BLaER1 (cell line): Measurements from ENCODE around the gene RBAK.
"Not testable (repeated sequence)": the region's sequence is repeated elsewhere in the genome, so short reads cannot be mapped to it uniquely, and the experiment has no call there.

ENCODE experiments used
- H3K27ac ChIP-seq: shearing (Covaris generic); formaldehyde crosslinking; 2 replicates; pipeline ENCODE4 v1.8.1; 2022
- H3K27me3 ChIP-seq: shearing (Covaris generic); formaldehyde crosslinking; 2 replicates; pipeline ENCODE4 v1.8.1; 2022
- H3K36me3 ChIP-seq: shearing (Covaris generic); formaldehyde crosslinking; 2 replicates; pipeline ENCODE4 v1.8.1; 2022
- H3K4me1 ChIP-seq: shearing (Covaris generic); formaldehyde crosslinking; 2 replicates; pipeline ENCODE4 v1.8.1; 2022
- H3K4me2 ChIP-seq: shearing (Covaris generic); formaldehyde crosslinking; 2 replicates; pipeline ENCODE4 v1.8.1; 2022
- H3K4me3 ChIP-seq: shearing (Covaris generic); formaldehyde crosslinking; 2 replicates; pipeline ENCODE4 v1.8.1; 2022
- H3K9ac ChIP-seq: shearing (Covaris generic); formaldehyde crosslinking; 2 replicates; pipeline ENCODE4 v1.8.1; 2022
- H3K9me3 ChIP-seq: shearing (Covaris generic); formaldehyde crosslinking; 2 replicates; pipeline ENCODE4 v1.8.1; 2022
- H4K20me1 ChIP-seq: shearing (Covaris generic); formaldehyde crosslinking; 2 replicates; pipeline ENCODE4 v1.8.1; 2022
- Cebpa-rat ChIP-seq: shearing (Covaris generic); IDR thresholded peaks from 2 replicates; pipeline ENCODE4 v1.8.1; 2022

RBAK gene

GRCh38 chr7:5020098-5020497, 25.6 kb upstream of the RBAK start:
- no peak overlapping the region for H3K27ac ChIP-seq
- peaks cover 50% of the 10 kb centered on the region for H3K9me3 ChIP-seq
- no peak overlapping the region for H3K4me2 ChIP-seq
- no peaks in the 10 kb centered on the region for H3K4me1 ChIP-seq
- no peaks in the 10 kb centered on the region for H4K20me1 ChIP-seq
- H3K4me3 ChIP-seq = no peak overlapping the region
- peaks cover 69% of the 10 kb centered on the region for H3K36me3 ChIP-seq
- H3K9ac ChIP-seq = no peak overlapping the region
- TF ChIP-seq Cebpa-rat = no peak
- H3K27me3 ChIP-seq = no peaks in the 10 kb centered on the region

GRCh38 chr7:5020976-5021550, 24.6 kb upstream of the RBAK start:
- not testable (repeated sequence) for H3K9ac ChIP-seq, H4K20me1 ChIP-seq, H3K4me3 ChIP-seq, H3K4me1 ChIP-seq, H3K27me3 ChIP-seq, H3K27ac ChIP-seq, H3K4me2 ChIP-seq
- Histone ChIP-seq H3K36me3 (peaks cover 69% of the 10 kb centered on the region), H3K9me3 (peaks cover 50% of the 10 kb centered on the region)

- H3K27ac ChIP-seq, H3K4me1 ChIP-seq, H4K20me1 ChIP-seq, H3K27me3 ChIP-seq, H3K4me3 ChIP-seq, H3K4me2 ChIP-seq, H3K9ac ChIP-seq: not testable (repeated sequence)
- Histone ChIP-seq H3K9me3 (peaks cover 62% of the 10 kb centered on the region), H3K36me3 (peaks cover 68% of the 10 kb centered on the region)
Observed at GRCh38 chr7:5023626-5024025, 22.0 kb upstream of the RBAK start.

DNA sequence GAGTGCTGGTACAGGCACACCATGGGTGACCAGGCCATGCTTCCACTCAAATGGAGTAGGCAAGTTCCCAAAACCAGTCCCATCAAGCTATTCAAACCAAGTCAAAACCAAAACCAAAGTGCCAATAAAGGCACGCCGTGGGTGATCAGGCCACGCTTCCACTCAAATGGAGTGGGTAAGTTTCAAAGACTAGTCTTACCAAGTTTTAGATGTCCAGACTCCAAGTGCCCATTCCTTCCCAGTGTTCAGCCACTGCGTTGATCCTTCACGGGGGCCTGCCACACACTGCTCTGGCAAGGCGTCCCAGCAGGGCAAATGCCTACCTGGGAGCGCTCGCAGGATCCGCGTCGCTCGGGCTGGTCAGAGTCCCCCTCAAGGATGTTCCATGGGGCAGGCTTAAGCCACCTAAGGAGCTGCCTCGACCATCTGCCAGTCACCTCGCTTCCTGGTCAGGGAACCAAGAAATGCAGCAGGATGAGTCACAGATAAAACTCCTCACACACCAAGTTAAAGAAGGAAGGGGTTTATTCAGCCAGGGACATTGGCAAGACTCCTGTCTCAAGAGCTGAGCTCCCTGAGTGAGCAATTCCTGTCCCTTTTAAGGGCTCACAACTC, 17.8 kb upstream of the RBAK start:
- Histone ChIP-seq H3K9me3 (peaks cover 23% of the 10 kb centered on the region), H3K36me3 (peaks cover 38% of the 10 kb centered on the region)
- not testable (repeated sequence) for H3K4me2 ChIP-seq, H3K4me3 ChIP-seq, H4K20me1 ChIP-seq, H3K4me1 ChIP-seq, H3K9ac ChIP-seq, H3K27me3 ChIP-seq, H3K27ac ChIP-seq

- not testable (repeated sequence) for H3K4me1 ChIP-seq, H4K20me1 ChIP-seq, H3K27ac ChIP-seq, H3K9me3 ChIP-seq, H3K4me3 ChIP-seq, H3K9ac ChIP-seq, H3K27me3 ChIP-seq, H3K4me2 ChIP-seq
- H3K36me3 ChIP-seq = peaks cover 22% of the 10 kb centered on the region; the same call in 1 of the 2 replicates
Observed at GRCh38 chr7:5033186-5033585, 12.5 kb upstream of the RBAK start.

- H3K4me1 ChIP-seq = no peaks in the 10 kb centered on the region
- no peak for TF ChIP-seq Cebpa-rat
Observed at GRCh38 chr7:5035276-5035675, 10.4 kb upstream of the RBAK start.

DNA sequence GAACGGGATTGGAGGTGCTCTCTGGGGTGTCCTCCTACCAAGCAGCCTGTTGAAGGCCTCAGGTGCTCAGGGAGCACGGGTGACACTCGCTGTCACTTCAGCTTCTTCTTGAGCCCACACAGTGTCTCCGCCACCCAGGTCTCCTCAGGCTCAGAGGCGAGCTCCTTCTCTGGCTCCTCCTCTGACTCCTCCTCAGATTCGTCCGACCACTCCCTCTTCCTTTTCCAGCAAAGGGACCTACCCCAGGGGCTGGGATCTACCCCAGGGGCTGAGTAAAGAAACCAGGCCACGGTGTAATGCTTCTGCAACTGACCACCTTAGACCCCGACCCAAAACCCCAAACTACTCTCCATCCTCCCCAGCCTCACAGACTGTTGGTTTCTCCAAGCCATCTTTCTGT, 9.2 kb upstream of the RBAK start:
- Histone ChIP-seq H3K4me1 (no peaks in the 10 kb centered on the region), H3K36me3 (peaks cover 8% of the 10 kb centered on the region; the same call in 1 of the 2 replicates), H3K4me2 (no peak overlapping the region), H3K4me3 (no peak overlapping the region), H3K27ac (no peak overlapping the region), H3K9ac (no peak overlapping the region), H3K9me3 (no peaks in the 10 kb centered on the region), H4K20me1 (no peaks in the 10 kb centered on the region), H3K27me3 (no peaks in the 10 kb centered on the region)
- TF ChIP-seq Cebpa-rat = no peak

More at GRCh38 chr7:5035276-5035675, 10.4 kb upstream of the RBAK start:
- Histone ChIP-seq H3K9ac (no peak overlapping the region), H3K4me2 (no peak overlapping the region), H3K27ac (no peak overlapping the region), H3K4me3 (no peak overlapping the region), H4K20me1 (no peaks in the 10 kb centered on the region), H3K27me3 (no peaks in the 10 kb centered on the region), H3K9me3 (no peaks in the 10 kb centered on the region), H3K36me3 (peaks cover 13% of the 10 kb centered on the region; the same call in 1 of the 2 replicates)

- Histone ChIP-seq H3K4me1 (0 out of 2 replicates have a peak, but pooled peaks cover 6% of the 10 kb centered on the region), H3K27me3 (no peaks in the 10 kb centered on the region), H4K20me1 (no peaks in the 10 kb centered on the region; the same call in 1 of the 2 replicates), H3K4me3 (no peak overlapping the region), H3K36me3 (no peaks in the 10 kb centered on the region), H3K9ac (no peak overlapping the region), H3K4me2 (no peak overlapping the region), H3K9me3 (no peaks in the 10 kb centered on the region), H3K27ac (no peak overlapping the region)
- TF ChIP-seq Cebpa-rat = no peak
Observed at GRCh38 chr7:5041047-5041446, 4.6 kb upstream of the RBAK start.

GRCh38 chr7:5043661-5044060, 2.0 kb upstream of the RBAK start:
- peaks cover 5% of the 10 kb centered on the region; the same call in 1 of the 2 replicates for H4K20me1 ChIP-seq
- no peak for TF ChIP-seq Cebpa-rat
- H3K27ac ChIP-seq = no peak overlapping the region
- no peak overlapping the region for H3K4me3 ChIP-seq
- no peak overlapping the region for H3K9ac ChIP-seq
- H3K36me3 ChIP-seq = peaks cover 11% of the 10 kb centered on the region
- peaks cover 13% of the 10 kb centered on the region for H3K4me1 ChIP-seq
- no peak overlapping the region for H3K4me2 ChIP-seq
- H3K9me3 ChIP-seq = peaks cover 4% of the 10 kb centered on the region; the same call in 1 of the 2 replicates
- H3K27me3 ChIP-seq = no peaks in the 10 kb centered on the region

DNA sequence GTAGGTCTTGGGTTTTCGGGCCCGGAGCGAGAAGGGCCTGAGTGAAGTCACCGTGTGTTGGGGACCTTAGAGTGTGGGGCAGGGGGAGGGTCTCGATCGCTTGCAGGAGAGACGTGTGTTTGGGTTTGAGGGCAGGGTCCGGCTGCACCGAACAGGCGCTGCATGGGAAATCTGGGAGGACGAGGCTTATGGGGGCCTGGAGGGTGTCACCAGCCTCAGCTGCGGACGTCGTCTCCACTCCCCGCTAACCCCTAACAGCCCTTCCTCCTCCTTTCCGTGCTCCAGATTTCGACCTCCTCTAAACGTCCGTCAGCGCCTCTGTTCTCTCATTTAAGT, 705 bp downstream of the RBAK start:
- Histone ChIP-seq H3K4me2 (peak overlapping the region; percentile 91), H3K4me3 (peak overlapping the region; percentile 99), H3K9me3 (peaks cover 30% of the 10 kb centered on the region), H3K9ac (peak overlapping the region; percentile 97), H3K4me1 (peaks cover 13% of the 10 kb centered on the region), H3K36me3 (peaks cover 36% of the 10 kb centered on the region), H3K27ac (peak overlapping the region; percentile 98)
- not testable (repeated sequence) for H3K27me3 ChIP-seq, H4K20me1 ChIP-seq

DNA sequence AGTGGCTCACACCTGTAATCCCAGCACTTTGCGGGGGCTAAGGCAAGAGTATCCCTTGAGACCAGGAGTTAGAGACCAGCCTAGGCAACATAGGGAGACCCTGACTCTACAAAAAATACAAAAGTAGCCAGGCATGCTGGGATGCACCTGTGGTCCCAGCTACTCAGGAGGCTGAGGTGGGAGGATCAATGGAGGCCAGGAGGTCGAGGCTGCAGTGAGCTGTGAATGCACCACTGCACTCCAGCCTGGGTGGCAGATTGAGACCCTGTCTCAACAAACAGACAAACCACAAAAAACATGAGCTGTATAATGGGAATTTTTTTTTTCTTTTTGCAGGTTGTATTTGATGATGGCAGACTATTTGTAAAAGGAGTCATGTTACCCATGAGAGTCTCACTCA, 1.5 kb downstream of the RBAK start:
- not testable (repeated sequence) for H3K27ac ChIP-seq, H3K27me3 ChIP-seq, H3K9ac ChIP-seq, H4K20me1 ChIP-seq
- H3K4me1 ChIP-seq = peaks cover 13% of the 10 kb centered on the region
- H3K4me3 ChIP-seq = 0 out of 2 replicates have a peak overlapping the region, but pooled peaks have one; percentile 48
- peaks cover 43% of the 10 kb centered on the region for H3K36me3 ChIP-seq
- H3K4me2 ChIP-seq = peak overlapping the region; percentile 91
- peaks cover 37% of the 10 kb centered on the region for H3K9me3 ChIP-seq
